H1 (cell line): ENCODE data around the gene PEPD. TPM values are rescaled to one million over a fixed set of nuclear protein-coding genes. Genes with fewer than 3 reads are reported as not detected.

Source experiments
- ASH2L ChIP-seq: fragments of 200-600, 300-600 bp; sonication (generic); IDR thresholded peaks from one replicate; pipeline ENCODE4 v1.7.1; 2017; ENCODE audit warnings: low read length
- CHD2 ChIP-seq: IDR thresholded peaks from 2 replicates; pipeline ENCODE4 v1.6.1; 2012; ENCODE audit warnings: low read length, improper control_type of control experiment
- EGR1 ChIP-seq: IDR thresholded peaks from 2 replicates; pipeline ENCODE4 v1.6.1; 2011; ENCODE audit warnings: low read depth, low read length, borderline replicate concordance
- GTF2F1 ChIP-seq: IDR thresholded peaks from 2 replicates; pipeline ENCODE4 v1.6.1; 2012; ENCODE audit warnings: low read depth, low read length, improper control_type of control experiment, borderline replicate concordance
- NANOG ChIP-seq: IDR thresholded peaks from 2 replicates; pipeline ENCODE4 v1.6.1; 2011; ENCODE audit warnings: low read length, low read depth, mild to moderate bottlenecking, inconsistent platforms; ENCODE audit not compliant: insufficient read depth, poor library complexity, severe bottlenecking
- POLR2AphosphoS5 ChIP-seq: IDR thresholded peaks from 2 replicates; pipeline ENCODE4 v1.6.1; 2011; ENCODE audit warnings: low read depth, low read length
- RBBP5 ChIP-seq: IDR thresholded peaks from 2 replicates; pipeline ENCODE4 v1.7.1; 2012; ENCODE audit warnings: low read depth, mild to moderate bottlenecking, inconsistent platforms, low read length, moderate library complexity, borderline replicate concordance
- SP1 ChIP-seq: IDR thresholded peaks from 2 replicates; pipeline ENCODE4 v1.6.1; 2011; ENCODE audit warnings: low read depth, low read length
- SRF ChIP-seq: IDR thresholded peaks from 2 replicates; pipeline ENCODE4 v1.6.1; 2011; ENCODE audit warnings: mild to moderate bottlenecking, low read depth, low read length, moderate library complexity
- TCF12 ChIP-seq: IDR thresholded peaks from 2 replicates; pipeline ENCODE4 v1.6.1; 2011; ENCODE audit warnings: low read depth, mild to moderate bottlenecking, low read length
- polyA plus RNA-seq, 7 experiments: library from polyadenylated mRNA; depleted of rRNA in 3 of 7; stranded (reverse) in 5 of 7; unstranded in 2 of 7; fragments of >200 nt in 5 of 7; fragments of 200-250 nt in 2 of 7; gene quantifications; 1 replicate in 5 of 7; 2 replicates in 1 of 7; 4 replicates in 1 of 7; pipeline versions ENCODE4 v1.2.1 to v1.2.3, GENCODE V29; 2011 to 2013; ENCODE audit warnings: missing spikeins in 2 of 7, mixed read lengths in 2 of 7
- total RNA-seq: library from RNA; stranded (reverse); fragmentation: NEBNext Ultra II Directional; extraction: Animal tissue kit (Norgen Biotek cat#: 25700); gene quantifications from 2 replicates; pipeline ENCODE4 v1.2.1, GENCODE V29; 2021

Gene PEPD
- total and polyA plus RNA-seq, 2 of the 8 experiments (the other 6 are each of a cell fraction or from before 2014, with no cell fraction given) = 84.1 to 178 TPM

DNA sequence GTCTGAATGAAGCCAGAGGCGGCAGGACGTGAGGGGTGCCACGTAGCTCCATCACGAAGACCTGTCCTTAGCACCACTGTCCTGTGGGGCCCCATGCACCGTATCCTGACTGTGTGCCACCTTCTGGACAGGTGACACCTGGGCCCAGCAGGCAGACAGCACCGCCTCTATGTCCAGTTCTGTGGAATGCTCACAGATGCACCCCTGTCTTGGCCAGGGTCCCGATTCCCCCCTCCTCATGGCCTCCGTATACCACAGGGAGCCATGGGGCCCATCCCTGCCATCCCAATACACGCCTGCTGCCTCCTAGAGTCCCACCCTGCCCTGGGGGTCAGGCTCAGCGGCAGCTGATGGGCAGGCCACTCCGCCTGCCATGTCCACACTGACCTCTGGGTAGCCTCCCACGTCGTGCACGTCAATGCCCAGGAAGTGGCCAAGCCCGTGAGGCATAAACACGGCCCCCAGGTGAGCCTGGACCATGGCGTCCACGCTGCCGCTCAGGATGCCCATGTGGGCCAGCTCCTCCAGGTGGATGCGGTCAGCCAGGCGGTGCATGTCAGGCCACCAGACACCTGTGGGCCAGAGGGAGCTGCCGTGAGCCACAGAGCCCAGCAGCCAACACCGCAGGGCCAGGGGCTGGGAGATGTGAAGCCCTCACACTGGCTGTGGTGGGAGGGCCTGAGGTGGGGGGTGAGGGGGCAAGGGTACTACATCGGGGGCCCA, 130.5 kb downstream of the PEPD start (continued):
- TF ChIP-seq NANOG (no peak), ASH2L (no peak), RBBP5 (no peak), POLR2AphosphoS5 (no peak), CHD2 (no peak), EGR1 (no peak), GTF2F1 (no peak), SRF (no peak), SP1 (no peak), TCF12 (no peak)
